GM23248 (cell line): Measurements from ENCODE around the gene DENND1A. TPM values are rescaled to one million over a fixed set of nuclear protein-coding genes. Genes with fewer than 3 reads are reported as not detected.
A peak's percentile ranks its signal among the peaks of the same experiment; 100 is the strongest.

Experiments used
- DNase-seq: peaks from one replicate; pipeline ENCODE4 v3.0.0-alpha.2; 2015
- H2AFZ ChIP-seq: fragments of 200-600 bp; sonication (generic); 2 replicates; pipeline ENCODE4 v1.6.1; 2016; ENCODE audit warnings: antibody characterized with exemption
- H3F3A ChIP-seq: fragments of 200-600 bp; sonication (generic); 2 replicates; pipeline ENCODE4 v1.6.1; 2016; ENCODE audit warnings: mild to moderate bottlenecking, antibody characterized with exemption, mixed run types; ENCODE audit not compliant: insufficient read depth
- H3K27ac ChIP-seq: fragments of 200-600 bp; sonication (generic); 2 replicates; pipeline ENCODE4 v1.5.1; 2016; ENCODE audit warnings: mild to moderate bottlenecking
- H3K27me3 ChIP-seq: fragments of 200-600 bp; sonication (generic); replicated peaks from 2 replicates; pipeline ENCODE4 v1.6.1; 2016; ENCODE audit warnings: mild to moderate bottlenecking; ENCODE audit not compliant: insufficient read depth
- H3K36me3 ChIP-seq: fragments of 200-600 bp; sonication (generic); 2 replicates; pipeline ENCODE4 v1.6.1; 2016; ENCODE audit warnings: low read depth, mild to moderate bottlenecking
- H3K4me1 ChIP-seq: fragments of 200-600 bp; sonication (generic); 2 replicates; pipeline ENCODE4 v1.6.1; 2016; ENCODE audit warnings: mild to moderate bottlenecking; ENCODE audit not compliant: insufficient read depth
- H3K4me2 ChIP-seq: fragments of 200-600 bp; sonication (generic); one replicate; pipeline ENCODE4 v1.6.1; 2016; ENCODE audit warnings: mild to moderate bottlenecking; ENCODE audit not compliant: unreplicated experiment
- H3K4me3 ChIP-seq: fragments of 200-600 bp; sonication (generic); 2 replicates; pipeline ENCODE4 v1.5.1; 2016; ENCODE audit warnings: mild to moderate bottlenecking
- H3K79me2 ChIP-seq: fragments of 200-600 bp; sonication (generic); 2 replicates; pipeline ENCODE4 v1.6.1; 2016; ENCODE audit warnings: mild to moderate bottlenecking; ENCODE audit not compliant: insufficient read depth
- H3K9ac ChIP-seq: fragments of 200-600 bp; sonication (generic); 2 replicates; pipeline ENCODE4 v1.6.1; 2016; ENCODE audit warnings: mild to moderate bottlenecking
- H3K9me2 ChIP-seq: fragments of 200-600 bp; sonication (generic); 2 replicates; pipeline ENCODE4 v1.6.1; 2016; ENCODE audit warnings: mixed run types, mild to moderate bottlenecking, moderate library complexity; ENCODE audit not compliant: insufficient read depth
- H3K9me3 ChIP-seq: fragments of 200-600 bp; sonication (generic); one replicate; pipeline ENCODE4 v1.6.1; 2017; ENCODE audit warnings: low read depth
- H4K20me1 ChIP-seq: fragments of 200-600 bp; sonication (generic); 2 replicates; pipeline ENCODE4 v1.6.0; 2016; ENCODE audit not compliant: insufficient read depth
- EZH2 ChIP-seq: fragments of 200-600 bp; sonication (generic); IDR thresholded peaks from 2 replicates; pipeline ENCODE4 v1.6.1; 2018; ENCODE audit warnings: antibody characterized with exemption, mild to moderate bottlenecking; ENCODE audit not compliant: insufficient read depth, poor library complexity, severe bottlenecking
- EZH2phosphoT487 ChIP-seq: fragments of 200-600 bp; sonication (generic); IDR thresholded peaks from 2 replicates; pipeline ENCODE4 v1.6.1; 2018; ENCODE audit warnings: antibody characterized with exemption, moderate library complexity, mild to moderate bottlenecking, low read depth; ENCODE audit not compliant: insufficient read depth
- WGBS, 2 experiments: methylation state at CpG; one replicate each; pipeline ENCODE4 v1.1.6; 2015 to 2017; ENCODE audit warnings: low lambda C conversion rate in 2 of 2, low coverage in 1 of 2; ENCODE audit errors: missing lambda C conversion rate in 2 of 2; 5-methylcytosine and 5-hydroxymethylcytosine counted together
- in situ Hi-C: fragments of 300-500 bp; cut with MboI; formaldehyde crosslinking; loops from 2 replicates; pipeline ENCODE4 v1.15.0; 2020
- polyA plus RNA-seq: library from polyadenylated mRNA; unstranded; fragments of >200 nt; fragmentation: Nextera tagmentation; extraction: Ambion mirVana; gene quantifications from 2 replicates; pipeline ENCODE4 v1.2.1, GENCODE V29; 2016
- total RNA-seq: library from RNA; depleted of rRNA; stranded (reverse); fragments of >200 nt; shearing (Covaris generic); gene quantifications from 2 replicates; pipeline ENCODE4 v1.2.3, GENCODE V29; 2014

The DENND1A gene
- total and polyA plus RNA-seq, 2 experiments from 2014 or later, result 13.2 to 16.4 TPM

GRCh38 chr9:123561046-123561445 is 368.9 kb downstream of the DENND1A start:
- in situ Hi-C loops, result no loop called here
- no peaks in the 10 kb centered on the region for H3K9me3 ChIP-seq
- TF ChIP-seq EZH2phosphoT487 (no peak), EZH2 (no peak)

GRCh38 chr9:123556464-123557435 is 373.2 kb downstream of the DENND1A start:
- no peak overlapping the region for H3K4me2 ChIP-seq
- H3K9me3 ChIP-seq, result no peaks in the 10 kb centered on the region
- peaks cover 1% of the 10 kb centered on the region; the same call in 1 of the 2 replicates for H3F3A ChIP-seq
- in situ Hi-C loops, result loop anchor here (10.0 kb wide), 1 partner anchor 478 kb away; no protein-coding TSS in a partner anchor
- H3K79me2 ChIP-seq, result no peaks in the 10 kb centered on the region
- H3K4me3 ChIP-seq, result no peak overlapping the region
- H4K20me1 ChIP-seq, result no peaks in the 10 kb centered on the region
- peak; percentile 9 for DNase-seq
- TF ChIP-seq EZH2 (no peak), EZH2phosphoT487 (no peak)
- H3K4me1 ChIP-seq, result peaks cover 4% of the 10 kb centered on the region; the same call in 1 of the 2 replicates
- H3K9me2 ChIP-seq, result no peaks in the 10 kb centered on the region
- 92 to 96% methylated on average over 21 to 22 of the region's 22 CpGs for WGBS, 2 experiments
- H2AFZ ChIP-seq, result no peak overlapping the region
- H3K27me3 ChIP-seq, result no peaks in the 10 kb centered on the region
- H3K9ac ChIP-seq, result no peak overlapping the region
- no peak overlapping the region for H3K27ac ChIP-seq
- no peaks in the 10 kb centered on the region for H3K36me3 ChIP-seq

More at GRCh38 chr9:123561046-123561445, 368.9 kb downstream of the DENND1A start:
- Histone ChIP-seq H3K9ac (no peak overlapping the region), H3K27ac (no peak overlapping the region), H3K4me3 (no peak overlapping the region), H2AFZ (no peak overlapping the region), H3K79me2 (no peaks in the 10 kb centered on the region), H4K20me1 (no peaks in the 10 kb centered on the region), H3K4me1 (peaks cover 18% of the 10 kb centered on the region), H3K9me2 (no peaks in the 10 kb centered on the region), H3K4me2 (no peak overlapping the region), H3F3A (peaks cover 17% of the 10 kb centered on the region), H3K27me3 (no peaks in the 10 kb centered on the region), H3K36me3 (no peaks in the 10 kb centered on the region)
- 93% methylated on average over 6 of the region's 6 CpGs for whole genome bisulfite sequencing, 2 experiments
- no peak for DNase-seq

- H3K79me2 ChIP-seq, result no peaks in the 10 kb centered on the region
- no peaks in the 10 kb centered on the region for H4K20me1 ChIP-seq
- H3K4me3 ChIP-seq, result no peak overlapping the region
- no peak overlapping the region for H3K27ac ChIP-seq
- H3K9me3 ChIP-seq, result no peaks in the 10 kb centered on the region
- H2AFZ ChIP-seq, result no peak overlapping the region
- no peak for DNase-seq
- H3K4me1 ChIP-seq, result peaks cover 4% of the 10 kb centered on the region; the same call in 1 of the 2 replicates
- no peaks in the 10 kb centered on the region for H3F3A ChIP-seq
- no peaks in the 10 kb centered on the region for H3K9me2 ChIP-seq
- WGBS, 2 experiments, result 18 to 22% methylated on average over 3 of the region's 3 CpGs
- H3K9ac ChIP-seq, result no peak overlapping the region
- in situ Hi-C loops, result loop anchor here (10.0 kb wide), 1 partner anchor 479 kb away; no protein-coding TSS in a partner anchor
- H3K27me3 ChIP-seq, result no peaks in the 10 kb centered on the region
- no peak overlapping the region for H3K4me2 ChIP-seq
- no peaks in the 10 kb centered on the region for H3K36me3 ChIP-seq
- TF ChIP-seq EZH2phosphoT487, result no peak
- TF ChIP-seq EZH2, result no peak
Measured at GRCh38 chr9:123555646-123556045, 374.3 kb downstream of the DENND1A start.

GRCh38 chr9:123552530-123552929 is 377.4 kb downstream of the DENND1A start:
- Histone ChIP-seq H3K36me3 (no peaks in the 10 kb centered on the region), H3K9me2 (no peaks in the 10 kb centered on the region), H3K27ac (no peak overlapping the region), H4K20me1 (no peaks in the 10 kb centered on the region), H2AFZ (no peak overlapping the region), H3K9ac (no peak overlapping the region), H3K4me3 (no peak overlapping the region), H3F3A (no peaks in the 10 kb centered on the region), H3K4me1 (peaks cover 4% of the 10 kb centered on the region; the same call in 1 of the 2 replicates), H3K4me2 (no peak overlapping the region), H3K9me3 (no peaks in the 10 kb centered on the region), H3K27me3 (no peaks in the 10 kb centered on the region), H3K79me2 (no peaks in the 10 kb centered on the region)
- no peak for TF ChIP-seq EZH2phosphoT487
- TF ChIP-seq EZH2, result no peak
- no peak for DNase-seq
- in situ Hi-C loops, result loop anchor here (10.0 kb wide), 1 partner anchor 482 kb away; no protein-coding TSS in a partner anchor
- WGBS, 2 experiments, result 96 to 99% methylated on average over 5 of the region's 5 CpGs
